K562 treated with DMSO at 1 percent for 48 hours (cell line): ENCODE data around the gene ARMH3. TPM values are rescaled to one million over a fixed set of nuclear protein-coding genes. Genes with fewer than 3 reads are reported as not detected.

Source experiments
- total RNA-seq: library from RNA; unstranded; fragments of 300-600 nt; gene quantifications from 2 replicates; pipeline ENCODE4 v1.2.3, GENCODE V29; 2022; ENCODE audit warnings: low replicate concordance; ENCODE audit errors: extremely low read depth

Gene ARMH3, protein sequence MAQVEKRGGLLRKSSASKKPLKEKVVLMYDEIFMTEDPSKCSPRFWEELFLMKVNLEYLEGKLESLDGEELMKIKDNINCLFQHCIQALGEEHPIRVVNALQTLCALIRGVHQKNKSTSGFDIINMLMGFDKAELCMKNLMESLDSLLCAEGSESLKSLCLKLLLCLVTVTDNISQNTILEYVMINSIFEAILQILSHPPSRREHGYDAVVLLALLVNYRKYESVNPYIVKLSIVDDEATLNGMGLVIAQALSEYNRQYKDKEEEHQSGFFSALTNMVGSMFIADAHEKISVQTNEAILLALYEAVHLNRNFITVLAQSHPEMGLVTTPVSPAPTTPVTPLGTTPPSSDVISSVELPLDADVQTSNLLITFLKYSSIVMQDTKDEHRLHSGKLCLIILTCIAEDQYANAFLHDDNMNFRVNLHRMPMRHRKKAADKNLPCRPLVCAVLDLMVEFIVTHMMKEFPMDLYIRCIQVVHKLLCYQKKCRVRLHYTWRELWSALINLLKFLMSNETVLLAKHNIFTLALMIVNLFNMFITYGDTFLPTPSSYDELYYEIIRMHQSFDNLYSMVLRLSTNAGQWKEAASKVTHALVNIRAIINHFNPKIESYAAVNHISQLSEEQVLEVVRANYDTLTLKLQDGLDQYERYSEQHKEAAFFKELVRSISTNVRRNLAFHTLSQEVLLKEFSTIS
- total RNA-seq = not detected in 2 replicates

DNA sequence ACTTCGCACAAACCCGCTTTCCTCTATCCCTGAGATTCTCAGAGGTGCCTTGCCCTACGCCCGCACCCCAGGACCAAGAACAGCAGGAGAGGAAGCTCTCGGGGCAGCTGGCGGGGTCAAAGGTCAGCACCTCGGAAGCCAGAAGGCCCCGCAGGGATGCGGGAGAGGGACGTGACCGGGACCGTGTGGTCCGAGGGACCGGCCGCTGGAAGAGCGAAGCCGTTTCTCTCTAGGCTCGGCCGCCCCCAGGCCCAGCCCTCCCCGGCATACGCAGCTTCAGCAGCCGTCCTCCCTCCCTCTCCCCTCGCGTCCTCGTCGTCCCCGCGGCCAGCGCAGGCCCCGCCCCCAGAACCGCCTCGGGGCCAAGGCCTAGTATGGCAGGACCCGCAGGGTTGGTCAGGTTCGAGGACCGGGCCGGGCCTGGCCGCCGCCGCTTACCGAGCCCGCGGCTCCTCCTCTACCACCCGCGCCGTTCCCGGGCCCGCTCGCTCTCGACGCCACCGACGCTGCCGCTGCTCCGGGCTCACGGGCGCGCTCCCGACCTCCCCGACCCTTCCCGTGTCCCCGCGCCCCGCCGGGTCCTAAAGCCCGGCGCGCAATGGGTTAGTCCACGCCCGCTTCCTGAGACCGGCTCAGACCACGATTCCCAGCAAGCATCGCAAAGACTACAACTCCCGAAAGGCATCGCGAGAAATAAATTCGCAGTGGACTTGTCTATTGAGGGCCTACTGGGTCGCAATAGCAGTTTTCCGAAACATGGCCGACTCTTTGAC is at the start of gene ARMH3:
Gene ARMH3, minus strand, starts transcription at position 527 of the 773 bp plus-strand sequence. CDS start 16,059 bp downstream, outside the sequence.

GRCh38 chr10:102064868-102065560 is 9.0 kb upstream of the ARMH3 start, which contains the start of gene HPS6:
HPS6 (plus strand) TSS chr10:102065349; CDS start chr10:102065475, 126 bp downstream.

DNA sequence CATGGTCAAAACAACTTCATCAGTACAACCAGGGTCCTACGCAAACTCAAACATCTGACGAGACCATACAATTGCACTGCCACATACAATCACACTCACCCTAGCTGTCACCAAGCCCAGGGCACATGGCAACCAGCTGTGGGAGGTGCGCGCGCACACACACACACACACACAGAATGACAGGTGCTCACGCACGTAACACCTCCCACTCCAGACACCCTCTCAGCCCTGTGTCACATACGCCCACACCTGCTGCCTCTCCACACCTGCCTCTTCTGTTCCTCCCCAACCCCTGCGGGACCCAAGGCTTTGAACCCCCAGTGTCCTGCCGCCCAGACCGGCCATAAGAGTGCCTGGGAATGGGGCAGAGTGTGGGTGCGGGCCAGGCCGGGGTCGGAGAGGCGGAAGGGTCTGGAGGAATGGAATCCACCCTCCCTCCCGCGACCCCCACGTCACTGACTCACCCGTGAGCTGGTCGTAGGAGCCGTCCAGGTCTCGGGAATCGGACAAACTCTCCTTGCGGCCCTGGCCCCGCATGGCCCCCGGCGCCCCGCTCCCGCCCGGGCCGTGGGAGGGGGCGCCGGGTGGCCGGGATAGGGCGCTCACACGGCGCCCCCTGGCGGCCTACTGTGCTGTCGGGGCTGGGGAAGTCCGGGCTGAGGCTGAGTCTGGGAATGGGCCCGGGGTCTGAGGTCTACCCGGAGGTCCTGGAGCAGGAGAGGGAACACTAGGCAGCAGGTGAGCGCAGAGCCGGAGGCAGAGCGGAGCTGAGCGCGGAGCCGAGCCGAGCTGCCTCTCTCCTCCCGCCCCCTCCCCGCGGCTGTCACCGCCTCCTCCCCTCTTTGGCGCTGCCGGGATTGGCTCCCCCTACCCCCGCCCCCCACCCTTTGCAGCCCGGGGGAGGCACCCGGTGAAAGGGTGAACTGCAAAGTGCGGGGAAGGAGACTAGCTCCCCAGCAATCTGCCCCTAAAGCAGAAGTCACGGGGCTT is 212.6 kb downstream of the ARMH3 start, which contains the start of gene KCNIP2:
Gene KCNIP2, minus strand, starts transcription at position 769 of the 990 bp plus-strand sequence. Its CDS starts 232 bp downstream, at position 537.

GRCh38 chr10:101818119-101818871 is 237.7 kb downstream of the ARMH3 start, which contains the start of gene OGA:
OGA (minus strand) TSS chr10:101818444; CDS start chr10:101818022, 422 bp downstream.

Other genes with a start within 250 kb of the ARMH3 start
- not detected in 2 replicates for gene OGA, start 237.7 kb downstream of the ARMH3 start, total RNA-seq
- gene KCNIP2, start 212.4 kb downstream of the ARMH3 start, total RNA-seq = not detected in 2 replicates
- not detected in 2 replicates for gene HPS6, start 9.2 kb upstream of the ARMH3 start, total RNA-seq
- not detected in 2 replicates for gene LDB1, start 64.2 kb upstream of the ARMH3 start, total RNA-seq
- gene PPRC1, start 76.9 kb upstream of the ARMH3 start, total RNA-seq = not detected in 2 replicates
- gene NOLC1, start 96.2 kb upstream of the ARMH3 start, total RNA-seq = not detected in 2 replicates
- not detected in 2 replicates for gene ELOVL3, start 170.1 kb upstream of the ARMH3 start, total RNA-seq
- not detected in 2 replicates for gene PITX3, start 185.3 kb upstream of the ARMH3 start, total RNA-seq
- 54.6 TPM in 1 of 2 replicates, not detected in the other for gene GBF1, start 189.4 kb upstream of the ARMH3 start, total RNA-seq